Breast epithelium (tissue), 4 donors: Measurements from ENCODE around the gene ATP6V1F. TPM values are rescaled to one million over a fixed set of nuclear protein-coding genes. Genes with fewer than 3 reads are reported as not detected.
A peak's percentile ranks its signal among the peaks of the same experiment; 100 is the strongest.

Experiments used
- DNase-seq, 2 donors: peaks; one replicate each; pipeline ENCODE4 v3.0.0-alpha.2; 2019; ENCODE audit warnings: low spot score in 2 of 2
- H3K27ac ChIP-seq, 2 donors: fragments of 200-600 bp; sonication (generic) in 1 of 2; one replicate each; pipeline ENCODE4 v1.5.1; 2016 to 2019; ENCODE audit warnings: mild to moderate bottlenecking in 1 of 2
- H3K27me3 ChIP-seq, 2 donors: fragments of 200-600 bp; sonication (generic) in 1 of 2; one replicate each; pipeline versions ENCODE4 v1.5.1 to v1.6.0; 2017 to 2019; ENCODE audit warnings: control low read depth in 1 of 2, mild to moderate bottlenecking in 1 of 2
- H3K36me3 ChIP-seq: fragments of 200-600 bp; one replicate; pipeline ENCODE4 v1.5.1; 2019
- H3K4me1 ChIP-seq, 2 donors: fragments of 200-600 bp; sonication (generic); one replicate each; pipeline ENCODE4 v1.5.1; 2016 to 2019; ENCODE audit warnings: control low read depth in 1 of 2
- H3K4me3 ChIP-seq, 3 donors: fragments of 200-600 bp; sonication (generic); 1 replicate in 2 of 3; 2 replicates in 1 of 3; pipeline ENCODE4 v1.5.1; 2016 to 2019; ENCODE audit warnings: mild to moderate bottlenecking in 3 of 3, moderate library complexity in 2 of 3
- H3K9me3 ChIP-seq, 2 donors: fragments of 200-600 bp; sonication (generic) in 1 of 2; one replicate each; pipeline ENCODE4 v1.5.1; 2016 to 2019; ENCODE audit warnings: control low read depth in 1 of 2
- CTCF ChIP-seq, 3 donors: fragments of 450-650 bp; IDR thresholded peaks; one replicate each; pipeline ENCODE4 v1.5.1; 2016 to 2017; ENCODE audit warnings: antibody characterized with exemption in 3 of 3, mild to moderate bottlenecking in 3 of 3, moderate library complexity in 3 of 3
- POLR2A ChIP-seq: fragments of 450-650 bp; IDR thresholded peaks from one replicate; pipeline ENCODE4 v1.6.1; 2016; ENCODE audit warnings: antibody characterized with exemption, mild to moderate bottlenecking, moderate library complexity
- POLR2AphosphoS5 ChIP-seq, 3 donors: sonication (generic); formaldehyde crosslinking; IDR thresholded peaks; one replicate each; pipeline ENCODE4 v1.6.1; 2017; ENCODE audit warnings: antibody characterized with exemption in 3 of 3
- intact Hi-C: fragments of 100-400 bp; cut with DNase I; formaldehyde crosslinking; loops from one replicate; pipeline ENCODE4 v1.15.1; 2023; ENCODE audit warnings: low total_unique reads
- total RNA-seq, 3 donors: library from RNA; depleted of rRNA; stranded (reverse); fragments of >200 nt; gene quantifications; one replicate each; pipeline ENCODE4 v1.1.0, GENCODE V29; 2016

Gene ATP6V1F
- total RNA-seq, 3 donors from 2014 or later = 117 to 174 (median 127) TPM

- no peak for DNase-seq
- peaks cover 0 to 7% of the 10 kb centered on the region in 2 donors for H3K4me1 ChIP-seq
- intact Hi-C loops = no loop called here
- H3K4me3 ChIP-seq = peak overlapping the region; percentile 51 to 85 (median 53)
- peak overlapping the region in 1 of 2 donors; percentile 90 for H3K27ac ChIP-seq
- no peaks in the 10 kb centered on the region for H3K9me3 ChIP-seq
- peaks cover 0 to 9% of the 10 kb centered on the region in 2 donors for H3K27me3 ChIP-seq
- TF ChIP-seq POLR2AphosphoS5 (IDR thresholded peaks at IDR 0.05) = no peak
- no peak for TF ChIP-seq POLR2A
- no peak for TF ChIP-seq CTCF (IDR thresholded peaks at IDR 0.05)
- no peaks in the 10 kb centered on the region for H3K36me3 ChIP-seq
These were observed 33.1 kb upstream of the ATP6V1F start for GRCh38 chr7:128829391-128830166.

GRCh38 chr7:128830231-128831177, 32.2 kb upstream of the ATP6V1F start, which contains the start of gene FLNC:
Gene FLNC, plus strand, starts transcription at chr7:128830406. Its CDS starts 232 bp downstream, at chr7:128830638.
- H3K27me3 ChIP-seq = peaks cover 0 to 9% of the 10 kb centered on the region in 2 donors
- H3K4me1 ChIP-seq = peaks cover 0 to 7% of the 10 kb centered on the region in 2 donors
- H3K36me3 ChIP-seq = no peaks in the 10 kb centered on the region
- peak within 1 kb of the TSS; percentile 51 to 85 (median 53) for H3K4me3 ChIP-seq
- TF ChIP-seq POLR2A = no peak
- peak in 2 of 3 donors; percentile 23 to 40 for TF ChIP-seq POLR2AphosphoS5 (IDR thresholded peaks at IDR 0.05)
- intact Hi-C loops = no loop called here
- H3K27ac ChIP-seq = peak within 1 kb of the TSS; percentile 33 to 90
- H3K9me3 ChIP-seq = no peaks in the 10 kb centered on the region
- peak in 1 of 2 donors; percentile 41 for DNase-seq

DNA sequence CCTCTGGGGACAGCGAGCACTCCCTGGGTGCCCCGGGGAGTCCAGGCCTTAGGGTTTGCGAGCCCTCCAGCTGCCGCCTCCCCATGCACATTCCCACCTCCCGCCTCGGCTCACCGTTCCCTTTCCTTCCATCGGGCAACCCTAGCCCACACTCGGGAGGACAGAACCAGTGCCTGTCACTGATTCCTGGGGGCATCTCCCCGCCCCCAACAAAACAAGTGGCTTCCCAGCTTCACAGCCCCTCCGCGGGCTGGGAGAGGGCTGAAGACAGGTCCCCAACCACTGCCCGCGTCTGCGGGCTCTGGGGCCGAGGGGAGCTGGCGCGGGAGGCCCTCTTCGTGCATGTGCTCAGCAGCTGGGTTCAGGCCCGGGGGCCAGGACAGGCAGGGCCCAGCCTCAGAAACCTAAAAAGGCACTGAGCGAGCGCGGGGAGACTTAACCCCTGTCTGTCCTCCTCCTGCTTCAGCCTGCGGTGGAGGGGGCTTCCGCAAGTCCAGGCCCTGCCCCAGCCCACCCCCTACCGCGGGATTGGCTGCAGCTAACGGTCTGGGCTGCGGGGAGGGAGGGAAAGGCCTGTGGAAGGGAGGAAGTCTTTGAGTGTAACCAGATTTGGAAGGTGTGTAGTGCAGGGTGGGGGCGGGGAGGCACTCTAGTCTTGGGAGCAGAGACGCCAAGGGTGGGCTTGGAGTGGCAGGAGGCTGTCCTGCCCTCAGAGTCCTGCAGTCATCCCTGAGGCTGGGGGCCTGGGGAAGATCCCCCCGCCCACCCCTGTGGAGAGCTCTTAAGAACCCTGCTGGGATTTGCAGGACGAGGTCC, 31.3 kb upstream of the ATP6V1F start:
- no peaks in the 10 kb centered on the region for H3K36me3 ChIP-seq
- TF ChIP-seq POLR2A = no peak
- no peak for TF ChIP-seq CTCF (IDR thresholded peaks at IDR 0.05)
- TF ChIP-seq POLR2AphosphoS5 (IDR thresholded peaks at IDR 0.05) = no peak
- H3K27me3 ChIP-seq = peaks cover 0 to 9% of the 10 kb centered on the region in 2 donors
- intact Hi-C loops = no loop called here
- H3K27ac ChIP-seq = peak overlapping the region; percentile 33 to 90
- peak overlapping the region; percentile 51 to 85 (median 53) for H3K4me3 ChIP-seq
- DNase-seq = no peak
- no peaks in the 10 kb centered on the region for H3K9me3 ChIP-seq
- peaks cover 0 to 7% of the 10 kb centered on the region in 2 donors for H3K4me1 ChIP-seq

GRCh38 chr7:128831994-128832879, 30.4 kb upstream of the ATP6V1F start:
- Histone ChIP-seq H3K4me3 (peak overlapping the region; percentile 51 to 85 (median 53)), H3K9me3 (no peaks in the 10 kb centered on the region), H3K4me1 (peaks cover 0 to 7% of the 10 kb centered on the region in 2 donors), H3K27me3 (peaks cover 0 to 9% of the 10 kb centered on the region in 2 donors), H3K36me3 (no peaks in the 10 kb centered on the region), H3K27ac (peak overlapping the region; percentile 68 to 90)
- no peak for TF ChIP-seq CTCF (IDR thresholded peaks at IDR 0.05)
- no peak for TF ChIP-seq POLR2AphosphoS5 (IDR thresholded peaks at IDR 0.05)
- TF ChIP-seq POLR2A = no peak
- no peak for DNase-seq
- intact Hi-C loops = no loop called here
